Calu3 (cell line): ENCODE data around the gene LUC7L2. TPM values are rescaled to one million over a fixed set of nuclear protein-coding genes. Genes with fewer than 3 reads are reported as not detected.

Experiments used
- BruUV-seq: library from RNA; stranded (reverse); fragments of 400-500 nt; replicated peaks from 2 replicates; lab custom pipeline; 2021; lab: Mats Ljungman, UMichigan
- CTCF ChIA-PET: fragments of 300-600 bp; sonication (Branson Sonifier 250); formaldehyde crosslinking; loops from one replicate; lab custom pipeline; 2022; ENCODE audit warnings: antibody characterized with exemption; lab: Charles Lee
- DNase-seq: peaks from one replicate; pipeline ENCODE4 v3.0.0; 2022
- H3K27ac Mint-ChIP-seq: one replicate; pipeline ENCODE4 v1.8.0; 2022; ENCODE audit warnings: mixed read lengths; ENCODE audit not compliant: unreplicated experiment
- H3K27me3 Mint-ChIP-seq: one replicate; pipeline ENCODE4 v1.8.0; 2022; ENCODE audit warnings: mixed read lengths; ENCODE audit not compliant: unreplicated experiment
- H3K36me3 Mint-ChIP-seq: one replicate; pipeline ENCODE4 v1.8.0; 2022; ENCODE audit warnings: mild to moderate bottlenecking, moderate library complexity, mixed read lengths; ENCODE audit not compliant: insufficient read depth, unreplicated experiment
- H3K4me1 Mint-ChIP-seq: one replicate; pipeline ENCODE4 v1.8.0; 2022; ENCODE audit warnings: mild to moderate bottlenecking, low read depth, mixed read lengths; ENCODE audit not compliant: unreplicated experiment
- H3K4me3 Mint-ChIP-seq: one replicate; pipeline ENCODE4 v1.8.0; 2022; ENCODE audit warnings: mild to moderate bottlenecking, low read depth, moderate library complexity, mixed read lengths; ENCODE audit not compliant: unreplicated experiment
- H3K9me3 Mint-ChIP-seq: one replicate; pipeline ENCODE4 v1.8.0; 2022; ENCODE audit warnings: low read depth, mixed read lengths; ENCODE audit not compliant: unreplicated experiment
- CTCF ChIP-seq: fragments of 200-600 bp; IDR thresholded peaks from one replicate; pipeline ENCODE4 v1.8.0; 2022; ENCODE audit warnings: antibody characterized with exemption; ENCODE audit not compliant: unreplicated experiment
- intact Hi-C: fragments of 100-400 bp; cut with micrococcal nuclease; formaldehyde crosslinking; loops from one replicate; pipeline ENCODE4 v1.10.0; 2022; ENCODE audit not compliant: unreplicated experiment
- total RNA-seq: library from RNA; stranded (reverse); gene quantifications from 2 replicates; pipeline ENCODE4 v1.2.3, GENCODE V29; 2022

LUC7L2 gene
- total RNA-seq, 1 experiment from 2014 or later, result 88.8 TPM

- no TSS peak for BruUV-seq
- intact Hi-C loops, result no loop called here
- no peak for DNase-seq
- CTCF ChIA-PET, result no interaction called here
- H3K4me1 Mint-ChIP-seq, result peaks cover 8% of the 10 kb centered on the region
- TF ChIP-seq CTCF, result no peak
- H3K36me3 Mint-ChIP-seq, result peaks cover 5% of the 10 kb centered on the region
- H3K9me3 Mint-ChIP-seq, result peaks cover 4% of the 10 kb centered on the region
- no peak overlapping the region for H3K4me3 Mint-ChIP-seq
- no peak overlapping the region for H3K27ac Mint-ChIP-seq
- no peaks in the 10 kb centered on the region for H3K27me3 Mint-ChIP-seq
Observed at GRCh38 chr7:139334399-139335150, 25.1 kb upstream of the LUC7L2 start.

GRCh38 chr7:139339025-139339424, 20.7 kb upstream of the LUC7L2 start:
- Mint-ChIP-seq H3K9me3 (peaks cover 4% of the 10 kb centered on the region), H3K4me1 (peaks cover 25% of the 10 kb centered on the region), H3K27ac (peak overlapping the region; percentile 74), H3K36me3 (peaks cover 31% of the 10 kb centered on the region), H3K4me3 (peak overlapping the region; percentile 94), H3K27me3 (peaks cover 13% of the 10 kb centered on the region)
- CTCF ChIA-PET, result no interaction called here
- DNase-seq, result no peak
- TF ChIP-seq CTCF, result no peak
- intact Hi-C loops, result no loop called here
- no TSS peak for BruUV-seq

GRCh38 chr7:139339698-139340036, 20.0 kb upstream of the LUC7L2 start:
- TSS peak; percentile 49 for BruUV-seq
- intact Hi-C loops, result no loop called here

GRCh38 chr7:139340037-139340807, 19.5 kb upstream of the LUC7L2 start:
- DNase-seq, result peak; percentile 97
- Mint-ChIP-seq H3K4me3 (peak overlapping the region; percentile 94), H3K4me1 (peaks cover 25% of the 10 kb centered on the region), H3K9me3 (peaks cover 4% of the 10 kb centered on the region), H3K36me3 (peaks cover 31% of the 10 kb centered on the region), H3K27me3 (peaks cover 13% of the 10 kb centered on the region), H3K27ac (peak overlapping the region; percentile 100)
- intact Hi-C loops, result no loop called here
- CTCF ChIA-PET, result interaction anchor here (0.6 kb wide), 1 partner anchor 696 kb away, joined by 3 read pairs; no protein-coding TSS in a partner anchor
- BruUV-seq, result no TSS peak
- no peak for TF ChIP-seq CTCF

More at GRCh38 chr7:139339698-139340036, 20.0 kb upstream of the LUC7L2 start:
- H3K4me3 Mint-ChIP-seq, result peak overlapping the region; percentile 94
- no peak for DNase-seq
- no peak for TF ChIP-seq CTCF
- H3K9me3 Mint-ChIP-seq, result peaks cover 4% of the 10 kb centered on the region
- CTCF ChIA-PET, result no interaction called here
- peaks cover 31% of the 10 kb centered on the region for H3K36me3 Mint-ChIP-seq
- H3K27me3 Mint-ChIP-seq, result peaks cover 13% of the 10 kb centered on the region
- peak overlapping the region; percentile 100 for H3K27ac Mint-ChIP-seq
- H3K4me1 Mint-ChIP-seq, result peaks cover 25% of the 10 kb centered on the region
